SK-N-SH treated with all-trans-retinoic acid at 6 μM for 48 hours (cell line): ENCODE results near the gene CACNA1I.

Source experiments
- ARNTL ChIP-seq: fragments of 450-650 bp; formaldehyde crosslinking; IDR thresholded peaks from 2 replicates; pipeline ENCODE4 v1.5.0; 2020; ENCODE audit warnings: low read depth, mild to moderate bottlenecking, moderate library complexity, borderline replicate concordance
- RARB ChIP-seq: fragments of 250-450 bp; sonication (Bioruptor Pico); IDR thresholded peaks from 2 replicates; pipeline ENCODE4 v1.8.0; 2021; ENCODE audit warnings: mild to moderate bottlenecking, moderate library complexity
- TF ChIP-seq, protein P1 (sequence below): fragments of 250-450 bp; sonication (Bioruptor Pico); IDR thresholded peaks from 2 replicates; pipeline ENCODE4 v1.8.0; 2021; ENCODE audit warnings: low read depth, mild to moderate bottlenecking, moderate library complexity, borderline replicate concordance

GRCh38 chr22:39655004-39655579, 84.5 kb downstream of the CACNA1I start:
- TF ChIP-seq, protein P1, sequence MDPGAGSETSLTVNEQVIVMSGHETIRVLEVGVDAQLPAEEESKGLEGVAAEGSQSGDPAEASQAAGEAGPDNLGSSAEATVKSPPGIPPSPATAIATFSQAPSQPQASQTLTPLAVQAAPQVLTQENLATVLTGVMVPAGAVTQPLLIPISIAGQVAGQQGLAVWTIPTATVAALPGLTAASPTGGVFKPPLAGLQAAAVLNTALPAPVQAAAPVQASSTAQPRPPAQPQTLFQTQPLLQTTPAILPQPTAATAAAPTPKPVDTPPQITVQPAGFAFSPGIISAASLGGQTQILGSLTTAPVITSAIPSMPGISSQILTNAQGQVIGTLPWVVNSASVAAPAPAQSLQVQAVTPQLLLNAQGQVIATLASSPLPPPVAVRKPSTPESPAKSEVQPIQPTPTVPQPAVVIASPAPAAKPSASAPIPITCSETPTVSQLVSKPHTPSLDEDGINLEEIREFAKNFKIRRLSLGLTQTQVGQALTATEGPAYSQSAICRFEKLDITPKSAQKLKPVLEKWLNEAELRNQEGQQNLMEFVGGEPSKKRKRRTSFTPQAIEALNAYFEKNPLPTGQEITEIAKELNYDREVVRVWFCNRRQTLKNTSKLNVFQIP = no peak
- no peak for TF ChIP-seq ARNTL
- no peak for TF ChIP-seq RARB
